Pancreas (tissue), 10 donors: ENCODE measurements around the gene SEMA5A. TPM values are rescaled to one million over a fixed set of nuclear protein-coding genes. Genes with fewer than 3 reads are reported as not detected.

ENCODE experiments used
- ATAC-seq, 4 donors: fragments of 200-7000 bp; cut with Tn5 transposase; one replicate each; pipeline versions ENCODE4 v1.8.0 to v1.9.1; 2020; ENCODE audit warnings: mild to moderate bottlenecking in 4 of 4, moderate library complexity in 4 of 4
- DNase-seq, 6 donors: peaks; one replicate each; pipeline ENCODE4 v3.0.0-alpha.2; 2020
- FAIRE-seq: peaks from 2 replicates; lab custom pipeline; 2012; peaks lifted over from hg19 to GRCh38; lab: Jason Lieb, UNC
- H3K27ac ChIP-seq, 4 donors: fragments of 200-600 bp; sonication (generic); 1 replicate in 3 of 4; 2 replicates in 1 of 4; pipeline versions ENCODE4 v1.5.0 to v1.8.0; 2020
- H3K27me3 ChIP-seq, 4 donors: fragments of 200-600 bp; one replicate each; pipeline ENCODE4 v1.8.0; 2021
- H3K36me3 ChIP-seq, 3 donors: fragments of 200-600 bp; sonication (generic) in 1 of 3; one replicate each; pipeline versions ENCODE4 v1.5.0 to v1.8.0; 2020 to 2021
- H3K4me1 ChIP-seq, 3 donors: fragments of 200-600 bp; one replicate each; pipeline ENCODE4 v1.8.0; 2021
- H3K4me3 ChIP-seq, 4 donors: fragments of 200-600 bp; sonication (generic) in 2 of 4; one replicate each; pipeline versions ENCODE4 v1.5.0 to v1.8.0; 2020 to 2021
- H3K9me3 ChIP-seq, 4 donors: fragments of 200-600 bp; one replicate each; pipeline ENCODE4 v1.8.0; 2021
- CTCF ChIP-seq, 4 donors: fragments of 200-600 bp; sonication (generic) in 3 of 4; IDR thresholded peaks; one replicate each; pipeline versions ENCODE4 v1.5.0 to v1.8.0; 2021; ENCODE audit warnings: antibody characterized with exemption in 4 of 4
- WGBS, 2 donors: extraction: QIAGEN DNeasy Blood & Tissue Kit; methylation state at CpG; one replicate each; pipeline ENCODE4 v1.1.7; 2013; 5-methylcytosine and 5-hydroxymethylcytosine counted together
- intact Hi-C, 3 donors: fragments of 100-400 bp; cut with DNase I; formaldehyde crosslinking; loops; one replicate each; pipeline versions ENCODE4 v1.11.1 to v1.14.2; 2022
- polyA plus RNA-seq, 2 donors: library from polyadenylated mRNA; stranded (reverse); fragments of 200-250 nt; gene quantifications; one replicate each; pipeline ENCODE4 v1.2.3, GENCODE V29; 2013
- total RNA-seq, 6 donors: library from RNA; stranded (reverse); fragmentation: NEBNext Ultra II Directional in 4 of 6; extraction: Animal tissue kit (Norgen Biotek cat#: 25700) in 4 of 6; gene quantifications; one replicate each; pipeline versions ENCODE4 v1.2.1 to v1.2.4, GENCODE V29; 2021 to 2023
- donor health status: healthy with polysubstance abuse.
- donor health status: DM: no; HTN: no; CAD: no; lungs with moderate emphysema.
- donor health status: DM: no; HTN: no; CAD: no.
- donor health status: control.
- donor health status: control.
- donor health status: Bipolar disorder and iron deficiency.
- donor health status: DM: yes; HTN: yes; CAD: no.
- donor health status: DM: no; HTN: no; CAD: no.
- donor health status: DM: no; HTN: no; CAD: no.
- donor health status: DM: yes; HTN: yes; CAD: no.

The SEMA5A gene
- total and polyA plus RNA-seq, 8 donors, result 0.91 to 14.0 (median 6.4) TPM

GRCh38 chr5:9140202-9140601 lies 405.7 kb downstream of the SEMA5A start:
- Histone ChIP-seq H3K4me1 (no peaks in the 10 kb centered on the region), H3K27ac (no peak overlapping the region), H3K36me3 (no peaks in the 10 kb centered on the region), H3K27me3 (no peaks in the 10 kb centered on the region), H3K4me3 (no peak overlapping the region), H3K9me3 (no peaks in the 10 kb centered on the region)
- TF ChIP-seq CTCF (IDR thresholded peaks at IDR 0.05), result no peak
- no peak for ATAC-seq
- no peak for DNase-seq
- 77 to 81% methylated on average over 4 of the region's 4 CpGs for WGBS, 2 donors
- intact Hi-C loops, result no loop called here
- no peak for FAIRE-seq

- H3K36me3 ChIP-seq, result no peaks in the 10 kb centered on the region
- H3K4me3 ChIP-seq, result no peak overlapping the region
- no peak for DNase-seq
- no peaks in the 10 kb centered on the region for H3K27me3 ChIP-seq
- H3K27ac ChIP-seq, result no peak overlapping the region
- no peak for FAIRE-seq
- no peak for ATAC-seq
- TF ChIP-seq CTCF (IDR thresholded peaks at IDR 0.05), result no peak
- H3K4me1 ChIP-seq, result no peaks in the 10 kb centered on the region
- H3K9me3 ChIP-seq, result no peaks in the 10 kb centered on the region
- intact Hi-C loops, result no loop called here
Measured at GRCh38 chr5:9139344-9139743, 406.5 kb downstream of the SEMA5A start.

GRCh38 chr5:9128136-9128535 lies 417.7 kb downstream of the SEMA5A start:
- FAIRE-seq, result no peak
- intact Hi-C loops, result no loop called here
- no peaks in the 10 kb centered on the region for H3K4me1 ChIP-seq

GRCh38 chr5:9126490-9126889 lies 419.4 kb downstream of the SEMA5A start:
- intact Hi-C loops, result no loop called here
- no peak for DNase-seq
- Histone ChIP-seq H3K27me3 (no peaks in the 10 kb centered on the region), H3K4me1 (no peaks in the 10 kb centered on the region), H3K27ac (no peak overlapping the region), H3K4me3 (no peak overlapping the region), H3K36me3 (no peaks in the 10 kb centered on the region), H3K9me3 (no peaks in the 10 kb centered on the region)
- ATAC-seq, result no peak
- 80 to 87% methylated on average over 2 of the region's 2 CpGs for WGBS, 2 donors
- no peak for FAIRE-seq
- TF ChIP-seq CTCF (IDR thresholded peaks at IDR 0.05), result no peak

More at GRCh38 chr5:9128136-9128535, 417.7 kb downstream of the SEMA5A start:
- H3K27me3 ChIP-seq, result no peaks in the 10 kb centered on the region
- H3K27ac ChIP-seq, result no peak overlapping the region
- no peak overlapping the region for H3K4me3 ChIP-seq
- H3K36me3 ChIP-seq, result no peaks in the 10 kb centered on the region
- WGBS, 2 donors, result 91 to 93% methylated on average over 2 of the region's 2 CpGs
- H3K9me3 ChIP-seq, result no peaks in the 10 kb centered on the region
- no peak for DNase-seq
- ATAC-seq, result no peak
- no peak for TF ChIP-seq CTCF (IDR thresholded peaks at IDR 0.05)

GRCh38 chr5:9125852-9126251 lies 420.0 kb downstream of the SEMA5A start:
- intact Hi-C loops, result no loop called here
- ATAC-seq (no peak), FAIRE-seq (no peak), DNase-seq (no peak)
- H3K27ac ChIP-seq, result no peak overlapping the region
- no peaks in the 10 kb centered on the region for H3K4me1 ChIP-seq
- WGBS, 2 donors, result 88 to 90% methylated on average over 3 of the region's 3 CpGs
- no peaks in the 10 kb centered on the region for H3K27me3 ChIP-seq
- no peaks in the 10 kb centered on the region for H3K9me3 ChIP-seq
- TF ChIP-seq CTCF (IDR thresholded peaks at IDR 0.05), result no peak
- no peaks in the 10 kb centered on the region for H3K36me3 ChIP-seq
- no peak overlapping the region for H3K4me3 ChIP-seq
